Activated naive CD8-positive, alpha-beta T cell treated with anti-CD3 and anti-CD28 coated beads for 36 hours (primary cell): Measurements from ENCODE around the gene PTTG1IP. TPM values are rescaled to one million over a fixed set of nuclear protein-coding genes. Genes with fewer than 3 reads are reported as not detected.

Source experiments
- total RNA-seq, 2 experiments: library from RNA; stranded (reverse); gene quantifications; one replicate each; pipeline ENCODE4 v1.2.3, GENCODE V29; 2021

Gene PTTG1IP
- total RNA-seq, 2 experiments from 2014 or later: 40.3 to 44.7 TPM

Other genes starting within 250 kb of the PTTG1IP start
- gene KRTAP10-9, start 246.6 kb downstream of the PTTG1IP start, total RNA-seq: not detected
- not detected for gene KRTAP10-10, start 236.3 kb downstream of the PTTG1IP start, total RNA-seq
- not detected for gene KRTAP10-11, start 227.3 kb downstream of the PTTG1IP start, total RNA-seq
- not detected for gene KRTAP12-4, start 219.0 kb downstream of the PTTG1IP start, total RNA-seq
- not detected for gene KRTAP12-3, start 215.8 kb downstream of the PTTG1IP start, total RNA-seq
- not detected for gene KRTAP12-2, start 206.8 kb downstream of the PTTG1IP start, total RNA-seq
- gene KRTAP12-1, start 191.5 kb downstream of the PTTG1IP start, total RNA-seq: not detected
- gene KRTAP10-12, start 176.5 kb downstream of the PTTG1IP start, total RNA-seq: not detected
- not detected for gene TSPEAR, start 162.1 kb downstream of the PTTG1IP start, total RNA-seq
- gene UBE2G2, start 71.9 kb downstream of the PTTG1IP start, total RNA-seq: 100 to 1,000 TPM; 115 to 124 TPM
- gene SUMO3, start 55.6 kb downstream of the PTTG1IP start, total RNA-seq: 10 to 100 TPM; 90.5 to 92.5 TPM
- gene ITGB2, start 47.2 kb upstream of the PTTG1IP start, total RNA-seq: 100 to 1,000 TPM; 223 to 234 TPM
- gene SLX9, start 66.3 kb upstream of the PTTG1IP start, total RNA-seq: 10 to 100 TPM; 85.9 to 93.6 TPM
- gene ADARB1, start 200.9 kb upstream of the PTTG1IP start, total RNA-seq: 10 to 100 TPM; 39.6 to 41.9 TPM